Gastroesophageal sphincter (tissue), 3 donors: Measurements from ENCODE around the gene WDR49.

Source experiments
- POLR2A ChIP-seq, 2 donors: fragments of 450-650 bp; IDR thresholded peaks; one replicate each; pipeline ENCODE4 v1.6.1; 2017; ENCODE audit warnings: antibody characterized with exemption in 2 of 2, mild to moderate bottlenecking in 2 of 2, moderate library complexity in 1 of 2
- TF ChIP-seq, protein P1 (sequence below), 4 experiments: fragments of 200-600 bp in 2 of 4; fragments of 450-650 bp in 2 of 4; sonication (generic) in 1 of 4; IDR thresholded peaks; one replicate each; pipeline ENCODE4 v1.5.1; 2017 to 2019; ENCODE audit warnings: antibody characterized with exemption in 4 of 4, mild to moderate bottlenecking in 2 of 4, moderate library complexity in 2 of 4

GRCh38 chr3:167675848-167676247 lies 22.1 kb upstream of the WDR49 start:
- TF ChIP-seq, protein P1, sequence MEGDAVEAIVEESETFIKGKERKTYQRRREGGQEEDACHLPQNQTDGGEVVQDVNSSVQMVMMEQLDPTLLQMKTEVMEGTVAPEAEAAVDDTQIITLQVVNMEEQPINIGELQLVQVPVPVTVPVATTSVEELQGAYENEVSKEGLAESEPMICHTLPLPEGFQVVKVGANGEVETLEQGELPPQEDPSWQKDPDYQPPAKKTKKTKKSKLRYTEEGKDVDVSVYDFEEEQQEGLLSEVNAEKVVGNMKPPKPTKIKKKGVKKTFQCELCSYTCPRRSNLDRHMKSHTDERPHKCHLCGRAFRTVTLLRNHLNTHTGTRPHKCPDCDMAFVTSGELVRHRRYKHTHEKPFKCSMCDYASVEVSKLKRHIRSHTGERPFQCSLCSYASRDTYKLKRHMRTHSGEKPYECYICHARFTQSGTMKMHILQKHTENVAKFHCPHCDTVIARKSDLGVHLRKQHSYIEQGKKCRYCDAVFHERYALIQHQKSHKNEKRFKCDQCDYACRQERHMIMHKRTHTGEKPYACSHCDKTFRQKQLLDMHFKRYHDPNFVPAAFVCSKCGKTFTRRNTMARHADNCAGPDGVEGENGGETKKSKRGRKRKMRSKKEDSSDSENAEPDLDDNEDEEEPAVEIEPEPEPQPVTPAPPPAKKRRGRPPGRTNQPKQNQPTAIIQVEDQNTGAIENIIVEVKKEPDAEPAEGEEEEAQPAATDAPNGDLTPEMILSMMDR (IDR thresholded peaks at IDR 0.05), result no peak
- TF ChIP-seq POLR2A (IDR thresholded peaks at IDR 0.05), result no peak
